Spleen (tissue), 7 donors: Measurements from ENCODE around the gene DEAF1.

Experiments used
- POLR2AphosphoS5 ChIP-seq, 3 donors: sonication (generic); formaldehyde crosslinking; IDR thresholded peaks; one replicate each; pipeline ENCODE4 v1.5.1; 2017; ENCODE audit warnings: antibody characterized with exemption in 3 of 3
- TF ChIP-seq, protein P1 (sequence below), 11 experiments: fragments of 200-600 bp in 7 of 11; fragments of 450-650 bp in 4 of 11; sonication (generic) in 4 of 11; IDR thresholded peaks in 8 of 11; conservative IDR thresholded peaks in 3 of 11; 1 replicate in 7 of 11; 2 replicates in 4 of 11; pipeline versions ENCODE4 v1.4.0 to v1.8.0; 2016 to 2021; ENCODE audit warnings: antibody characterized with exemption in 11 of 11, inconsistent platforms in 4 of 11, mild to moderate bottlenecking in 1 of 11
- donor health status: DM: no; HTN: no; CAD: no; lungs with moderate emphysema.
- donor health status: DM: no; HTN: no; CAD: no.
- donor health status: DM: no; HTN: no; CAD: no.

DNA sequence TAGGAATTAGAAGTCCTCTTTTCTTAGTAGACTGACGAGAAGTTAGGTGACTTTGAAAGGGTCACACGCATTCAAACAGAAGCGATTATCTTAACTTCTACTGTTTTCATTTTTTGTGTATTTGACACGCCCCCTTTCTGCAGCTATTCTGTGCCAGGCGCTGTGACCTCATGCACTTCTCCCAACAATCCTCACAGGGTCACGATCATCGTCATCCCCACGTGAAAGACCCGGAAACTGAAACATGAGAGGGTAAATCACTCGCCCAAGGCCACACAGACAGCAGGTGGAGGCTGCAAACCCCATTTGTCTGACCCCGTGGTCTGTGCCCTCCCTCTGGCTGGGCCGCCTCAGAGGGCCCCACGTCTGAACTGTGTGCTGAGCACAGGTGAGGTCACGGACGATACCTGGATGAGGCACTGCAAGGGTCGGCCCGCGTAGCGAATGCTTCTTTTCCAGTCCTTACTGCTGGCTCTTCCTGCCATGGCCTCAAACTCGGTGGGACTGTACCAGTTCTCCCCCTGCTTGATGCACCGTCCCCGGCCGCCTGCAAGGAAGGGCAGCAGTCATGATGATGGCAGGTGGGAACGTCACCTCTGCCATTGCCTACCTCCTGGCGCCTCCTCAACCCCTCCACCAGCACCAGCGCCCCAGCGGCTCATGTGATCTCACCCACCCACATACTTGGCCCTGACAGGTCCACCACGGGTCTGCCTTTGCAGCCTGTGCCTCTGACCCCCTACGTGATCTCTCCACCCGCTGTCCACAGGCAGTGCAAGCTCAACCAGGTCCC, 8.4 kb downstream of the DEAF1 start:
- TF ChIP-seq, protein P1, sequence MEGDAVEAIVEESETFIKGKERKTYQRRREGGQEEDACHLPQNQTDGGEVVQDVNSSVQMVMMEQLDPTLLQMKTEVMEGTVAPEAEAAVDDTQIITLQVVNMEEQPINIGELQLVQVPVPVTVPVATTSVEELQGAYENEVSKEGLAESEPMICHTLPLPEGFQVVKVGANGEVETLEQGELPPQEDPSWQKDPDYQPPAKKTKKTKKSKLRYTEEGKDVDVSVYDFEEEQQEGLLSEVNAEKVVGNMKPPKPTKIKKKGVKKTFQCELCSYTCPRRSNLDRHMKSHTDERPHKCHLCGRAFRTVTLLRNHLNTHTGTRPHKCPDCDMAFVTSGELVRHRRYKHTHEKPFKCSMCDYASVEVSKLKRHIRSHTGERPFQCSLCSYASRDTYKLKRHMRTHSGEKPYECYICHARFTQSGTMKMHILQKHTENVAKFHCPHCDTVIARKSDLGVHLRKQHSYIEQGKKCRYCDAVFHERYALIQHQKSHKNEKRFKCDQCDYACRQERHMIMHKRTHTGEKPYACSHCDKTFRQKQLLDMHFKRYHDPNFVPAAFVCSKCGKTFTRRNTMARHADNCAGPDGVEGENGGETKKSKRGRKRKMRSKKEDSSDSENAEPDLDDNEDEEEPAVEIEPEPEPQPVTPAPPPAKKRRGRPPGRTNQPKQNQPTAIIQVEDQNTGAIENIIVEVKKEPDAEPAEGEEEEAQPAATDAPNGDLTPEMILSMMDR (IDR thresholded peaks at IDR 0.05 in 8 of 11, conservative IDR thresholded peaks at IDR 0.05 in 3 of 11) = no peak
- peak in 1 of 3 donors; percentile 40 for TF ChIP-seq POLR2AphosphoS5 (IDR thresholded peaks at IDR 0.05)
